COLO668 (cell line): ENCODE data around the gene POU6F2.
"Not testable (repeated sequence)": the region's sequence is repeated elsewhere in the genome, so short reads cannot be mapped to it uniquely, and the experiment has no call there.

ENCODE experiments used
- DNase-seq: peaks from one replicate; lab custom pipeline; 2025; ENCODE audit not compliant: unreplicated experiment; lab: John Stamatoyannopoulos, UW

The POU6F2 gene

GRCh38 chr7:39184391-39184790 lies 206.7 kb downstream of the POU6F2 start:
- DNase-seq = no peak

- DNase-seq = no peak
Measured at GRCh38 chr7:39186131-39186530, 208.4 kb downstream of the POU6F2 start.

- no peak for DNase-seq
Measured at GRCh38 chr7:39186671-39187070, 209.0 kb downstream of the POU6F2 start.

GRCh38 chr7:39187130-39187529 lies 209.4 kb downstream of the POU6F2 start:
- DNase-seq = no peak

GRCh38 chr7:39192476-39192875 lies 214.8 kb downstream of the POU6F2 start:
- DNase-seq = no peak

GRCh38 chr7:39194388-39194787 lies 216.7 kb downstream of the POU6F2 start:
- not testable (repeated sequence) for DNase-seq

GRCh38 chr7:39195967-39196366 lies 218.3 kb downstream of the POU6F2 start:
- no peak for DNase-seq

- DNase-seq = no peak
Measured at GRCh38 chr7:39197831-39198230, 220.1 kb downstream of the POU6F2 start.

- no peak for DNase-seq
Measured at GRCh38 chr7:39198556-39198955, 220.8 kb downstream of the POU6F2 start.

GRCh38 chr7:39199006-39199405 lies 221.3 kb downstream of the POU6F2 start:
- DNase-seq = no peak

- DNase-seq = no peak
Measured at GRCh38 chr7:39199951-39200350, 222.2 kb downstream of the POU6F2 start.

GRCh38 chr7:39202041-39202440 lies 224.3 kb downstream of the POU6F2 start:
- DNase-seq = no peak

- no peak for DNase-seq
Measured at GRCh38 chr7:39210362-39210761, 232.7 kb downstream of the POU6F2 start.

GRCh38 chr7:39211581-39211980 lies 233.9 kb downstream of the POU6F2 start:
- DNase-seq = no peak

- DNase-seq = no peak
Measured at GRCh38 chr7:39212876-39213275, 235.2 kb downstream of the POU6F2 start.

- DNase-seq = no peak
Measured at GRCh38 chr7:39217783-39218182, 240.1 kb downstream of the POU6F2 start.

GRCh38 chr7:39219869-39220268 lies 242.2 kb downstream of the POU6F2 start:
- DNase-seq = no peak

GRCh38 chr7:39221901-39222300 lies 244.2 kb downstream of the POU6F2 start:
- no peak for DNase-seq

GRCh38 chr7:39228946-39229345 lies 251.2 kb downstream of the POU6F2 start:
- DNase-seq = no peak

GRCh38 chr7:39233851-39234529 lies 256.3 kb downstream of the POU6F2 start:
- no peak for DNase-seq

- DNase-seq = no peak
Measured at GRCh38 chr7:39238234-39238869, 260.6 kb downstream of the POU6F2 start.

- no peak for DNase-seq
Measured at GRCh38 chr7:39240864-39241263, 263.2 kb downstream of the POU6F2 start.

- DNase-seq = no peak
Measured at GRCh38 chr7:39247576-39247975, 269.9 kb downstream of the POU6F2 start.
